ENCODE measurements around the gene KPNB1. TPM values are rescaled to one million over a fixed set of nuclear protein-coding genes. Genes with fewer than 3 reads are reported as not detected.

KPNB1 gene
- total RNA-seq, 4 donors from 2014 or later = 164 to 205 (median 181) TPM

DNA sequence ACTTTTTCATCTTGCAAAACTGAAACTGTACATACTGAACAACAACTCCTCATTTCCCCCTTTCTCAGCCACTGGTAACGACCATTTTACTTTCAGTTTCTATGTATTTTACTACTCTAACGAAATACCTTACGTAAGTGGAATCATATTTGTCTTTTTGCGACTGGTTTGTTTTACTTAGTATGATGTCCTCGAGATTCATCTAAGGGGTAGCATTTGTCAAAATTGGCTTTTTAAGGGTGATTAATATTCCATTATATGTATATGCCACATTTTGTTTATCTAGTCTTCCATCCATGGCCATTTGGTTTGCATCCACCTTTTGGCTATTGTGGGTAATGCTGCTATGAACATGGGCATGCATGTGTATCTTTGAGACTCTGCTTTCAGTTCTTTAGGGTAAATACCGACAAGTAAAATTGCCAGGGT lies 10.4 kb downstream of the KPNB1 start:
- Histone ChIP-seq H3K27ac (peak overlapping the region in 1 of 4 donors; percentile 28), H3K9me3 (no peaks in the 10 kb centered on the region), H3K4me1 (peaks cover 0 to 23% (median 2%) of the 10 kb centered on the region in 4 donors), H3K4me3 (peak overlapping the region in 1 of 4 donors; percentile 0), H3K36me3 (peaks cover 14 to 100% (median 47%) of the 10 kb centered on the region in 3 donors), H3K27me3 (no peaks in the 10 kb centered on the region)
- 69 to 74% methylated on average over 6 of the region's 6 CpGs for WGBS, 2 donors
- no peak for DNase-seq (ENCODE audit: low spot score in 2 of 2)
- TF ChIP-seq, protein P1, sequence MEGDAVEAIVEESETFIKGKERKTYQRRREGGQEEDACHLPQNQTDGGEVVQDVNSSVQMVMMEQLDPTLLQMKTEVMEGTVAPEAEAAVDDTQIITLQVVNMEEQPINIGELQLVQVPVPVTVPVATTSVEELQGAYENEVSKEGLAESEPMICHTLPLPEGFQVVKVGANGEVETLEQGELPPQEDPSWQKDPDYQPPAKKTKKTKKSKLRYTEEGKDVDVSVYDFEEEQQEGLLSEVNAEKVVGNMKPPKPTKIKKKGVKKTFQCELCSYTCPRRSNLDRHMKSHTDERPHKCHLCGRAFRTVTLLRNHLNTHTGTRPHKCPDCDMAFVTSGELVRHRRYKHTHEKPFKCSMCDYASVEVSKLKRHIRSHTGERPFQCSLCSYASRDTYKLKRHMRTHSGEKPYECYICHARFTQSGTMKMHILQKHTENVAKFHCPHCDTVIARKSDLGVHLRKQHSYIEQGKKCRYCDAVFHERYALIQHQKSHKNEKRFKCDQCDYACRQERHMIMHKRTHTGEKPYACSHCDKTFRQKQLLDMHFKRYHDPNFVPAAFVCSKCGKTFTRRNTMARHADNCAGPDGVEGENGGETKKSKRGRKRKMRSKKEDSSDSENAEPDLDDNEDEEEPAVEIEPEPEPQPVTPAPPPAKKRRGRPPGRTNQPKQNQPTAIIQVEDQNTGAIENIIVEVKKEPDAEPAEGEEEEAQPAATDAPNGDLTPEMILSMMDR (IDR thresholded peaks at IDR 0.05) = peak in 1 of 5 experiments; percentile 8
- TF ChIP-seq EP300 (IDR thresholded peaks at IDR 0.05) = no peak

DNA sequence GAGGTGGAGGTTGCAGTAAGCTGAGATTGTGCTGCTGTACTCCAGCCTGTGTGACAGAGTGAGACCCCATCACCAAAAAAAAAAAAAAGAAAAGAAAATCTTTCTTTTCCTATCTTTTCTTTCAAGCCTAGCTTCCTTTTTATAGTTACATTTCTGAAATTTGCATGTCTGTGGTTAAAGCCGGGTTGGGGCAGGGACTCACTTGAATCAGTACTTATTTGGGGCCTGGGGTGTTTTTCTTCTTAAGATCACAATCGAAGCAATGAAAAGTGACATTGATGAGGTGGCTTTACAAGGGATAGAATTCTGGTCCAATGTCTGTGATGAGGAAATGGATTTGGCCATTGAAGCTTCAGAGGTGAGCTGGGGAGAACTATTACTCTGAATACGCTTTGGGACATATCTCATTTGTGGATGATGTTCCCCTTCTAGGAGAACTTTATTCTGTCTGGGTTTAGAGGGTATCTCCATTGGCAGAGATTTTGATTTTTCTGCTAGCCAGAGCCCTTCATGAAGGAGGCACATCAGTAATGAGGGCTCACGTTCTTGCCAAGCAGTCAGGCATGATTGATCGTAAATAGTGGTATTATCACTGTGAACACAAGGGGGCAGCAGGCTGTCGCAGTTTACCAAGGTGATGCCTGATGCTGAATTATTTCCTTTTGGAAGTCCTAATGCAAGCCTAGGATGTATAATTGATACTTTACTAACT lies 14.3 kb downstream of the KPNB1 start:
- H3K27ac ChIP-seq = no peak overlapping the region
- no peaks in the 10 kb centered on the region for H3K9me3 ChIP-seq
- no peaks in the 10 kb centered on the region for H3K27me3 ChIP-seq
- peak in 1 of 2 donors; percentile 71 for DNase-seq (ENCODE audit: low spot score in 2 of 2)
- H3K4me1 ChIP-seq = peaks cover 0 to 14% (median 2%) of the 10 kb centered on the region in 4 donors
- 39 to 43% methylated on average over 6 of the region's 6 CpGs for WGBS, 2 donors
- no peak overlapping the region for H3K4me3 ChIP-seq
- TF ChIP-seq, protein P1 (IDR thresholded peaks at IDR 0.05) = peak; percentile 52 to 74 (median 71)
- TF ChIP-seq POLR2A (IDR thresholded peaks at IDR 0.05) (no peak), EP300 (IDR thresholded peaks at IDR 0.05) (no peak)
- peaks cover 9 to 98% (median 22%) of the 10 kb centered on the region in 3 donors for H3K36me3 ChIP-seq

DNA sequence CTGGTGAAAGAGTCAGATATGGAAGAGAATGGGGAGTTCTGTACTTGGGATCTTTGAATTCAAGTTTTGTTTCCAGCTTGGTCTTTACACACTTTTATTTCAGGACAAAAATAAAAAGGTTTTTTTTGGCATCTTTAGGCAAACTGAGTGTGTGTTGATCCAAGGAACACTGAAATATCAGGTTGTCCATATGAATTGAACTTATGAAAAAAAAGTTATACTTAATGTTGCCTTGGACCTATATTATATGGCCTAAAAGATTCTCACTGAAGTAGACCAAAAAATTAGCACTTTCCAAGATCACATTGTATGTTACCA lies 14.9 kb downstream of the KPNB1 start:
- Histone ChIP-seq H3K36me3 (peaks cover 9 to 98% (median 26%) of the 10 kb centered on the region in 3 donors), H3K27ac (no peak overlapping the region), H3K9me3 (no peaks in the 10 kb centered on the region), H3K27me3 (no peaks in the 10 kb centered on the region), H3K4me1 (peaks cover 0 to 9% (median 1%) of the 10 kb centered on the region in 4 donors), H3K4me3 (no peak overlapping the region)
- no peak for DNase-seq (ENCODE audit: low spot score in 2 of 2)
- TF ChIP-seq, protein P1 (IDR thresholded peaks at IDR 0.05) = no peak
- TF ChIP-seq EP300 (IDR thresholded peaks at IDR 0.05) (no peak), POLR2A (IDR thresholded peaks at IDR 0.05) (no peak)

DNA sequence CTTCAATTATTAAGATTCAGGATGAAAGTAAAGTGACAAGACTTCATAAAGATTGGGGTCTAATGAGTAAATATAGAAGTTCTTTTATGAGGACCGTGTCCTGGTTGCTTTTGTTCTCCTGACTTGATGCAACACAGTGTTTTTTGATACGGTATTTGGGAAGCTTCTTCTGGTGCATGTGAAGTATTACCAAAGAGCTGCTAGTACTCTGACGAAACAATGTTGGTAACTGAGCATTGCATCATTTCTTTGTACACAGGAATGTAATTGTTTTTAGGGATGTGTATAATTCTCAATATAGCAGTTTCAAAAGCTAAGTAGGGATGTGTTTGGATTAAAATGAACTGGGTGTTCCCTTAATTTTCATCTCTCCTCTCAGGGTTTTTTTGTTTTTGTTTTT lies 15.9 kb downstream of the KPNB1 start:
- WGBS, 2 donors = 50 to 54% methylated on average over 3 of the region's 3 CpGs
- H3K36me3 ChIP-seq = peaks cover 12 to 98% (median 37%) of the 10 kb centered on the region in 3 donors
- TF ChIP-seq EP300 (IDR thresholded peaks at IDR 0.05) (no peak), POLR2A (IDR thresholded peaks at IDR 0.05) (no peak)
- TF ChIP-seq, protein P1 (IDR thresholded peaks at IDR 0.05) = no peak
- DNase-seq (ENCODE audit: low spot score in 2 of 2) = no peak
- no peak overlapping the region for H3K27ac ChIP-seq
- H3K27me3 ChIP-seq = no peaks in the 10 kb centered on the region
- H3K4me3 ChIP-seq = no peak overlapping the region
- H3K9me3 ChIP-seq = no peaks in the 10 kb centered on the region
- no peaks in the 10 kb centered on the region for H3K4me1 ChIP-seq

DNA sequence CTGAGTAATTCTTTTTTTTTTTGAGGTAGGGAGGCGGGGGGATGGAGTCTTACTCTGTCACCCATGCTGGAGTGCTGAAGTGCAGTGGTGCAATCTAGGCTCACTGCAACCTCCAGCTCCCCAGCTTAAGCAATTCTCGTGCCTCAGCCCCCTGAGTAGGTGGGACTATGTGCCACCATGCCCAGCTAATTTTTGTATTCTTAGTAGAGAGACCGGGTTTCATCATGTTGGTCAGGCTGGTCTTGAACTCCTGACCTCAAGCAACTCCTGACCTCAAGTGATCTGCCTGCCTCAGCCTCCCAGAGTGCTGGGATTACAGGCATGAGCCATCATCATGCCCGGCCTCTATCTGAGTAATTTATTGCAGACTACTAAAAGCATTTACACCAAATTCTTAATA lies 19.4 kb downstream of the KPNB1 start:
- H3K36me3 ChIP-seq = peaks cover 8 to 98% (median 46%) of the 10 kb centered on the region in 3 donors
- DNase-seq (ENCODE audit: low spot score in 2 of 2) = no peak
- H3K4me1 ChIP-seq = no peaks in the 10 kb centered on the region
- no peaks in the 10 kb centered on the region for H3K27me3 ChIP-seq
- no peaks in the 10 kb centered on the region for H3K9me3 ChIP-seq
- WGBS, 2 donors = 65 to 76% methylated on average over 4 of the region's 4 CpGs
- no peak overlapping the region for H3K4me3 ChIP-seq
- TF ChIP-seq, protein P1 (IDR thresholded peaks at IDR 0.05) = no peak
- no peak for TF ChIP-seq POLR2A (IDR thresholded peaks at IDR 0.05)
- H3K27ac ChIP-seq = no peak overlapping the region

Data from tibial nerve (tissue), 4 donors.